GM12872 (cell line): ENCODE results near the gene SYTL4.

ENCODE experiments used
- TF ChIP-seq, protein P1 (sequence below): IDR thresholded peaks from 3 replicates; pipeline ENCODE4 v1.5.1; 2011; ENCODE audit warnings: low read depth, mild to moderate bottlenecking, low read length, moderate library complexity; ENCODE audit not compliant: insufficient read depth

SYTL4 gene

GRCh38 chrX:100674705-100675104 lies 57.2 kb downstream of the SYTL4 start:
- TF ChIP-seq, protein P1, sequence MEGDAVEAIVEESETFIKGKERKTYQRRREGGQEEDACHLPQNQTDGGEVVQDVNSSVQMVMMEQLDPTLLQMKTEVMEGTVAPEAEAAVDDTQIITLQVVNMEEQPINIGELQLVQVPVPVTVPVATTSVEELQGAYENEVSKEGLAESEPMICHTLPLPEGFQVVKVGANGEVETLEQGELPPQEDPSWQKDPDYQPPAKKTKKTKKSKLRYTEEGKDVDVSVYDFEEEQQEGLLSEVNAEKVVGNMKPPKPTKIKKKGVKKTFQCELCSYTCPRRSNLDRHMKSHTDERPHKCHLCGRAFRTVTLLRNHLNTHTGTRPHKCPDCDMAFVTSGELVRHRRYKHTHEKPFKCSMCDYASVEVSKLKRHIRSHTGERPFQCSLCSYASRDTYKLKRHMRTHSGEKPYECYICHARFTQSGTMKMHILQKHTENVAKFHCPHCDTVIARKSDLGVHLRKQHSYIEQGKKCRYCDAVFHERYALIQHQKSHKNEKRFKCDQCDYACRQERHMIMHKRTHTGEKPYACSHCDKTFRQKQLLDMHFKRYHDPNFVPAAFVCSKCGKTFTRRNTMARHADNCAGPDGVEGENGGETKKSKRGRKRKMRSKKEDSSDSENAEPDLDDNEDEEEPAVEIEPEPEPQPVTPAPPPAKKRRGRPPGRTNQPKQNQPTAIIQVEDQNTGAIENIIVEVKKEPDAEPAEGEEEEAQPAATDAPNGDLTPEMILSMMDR, result no peak

- TF ChIP-seq, protein P1, result no peak
Observed at GRCh38 chrX:100673397-100673953, 58.4 kb downstream of the SYTL4 start.

DNA sequence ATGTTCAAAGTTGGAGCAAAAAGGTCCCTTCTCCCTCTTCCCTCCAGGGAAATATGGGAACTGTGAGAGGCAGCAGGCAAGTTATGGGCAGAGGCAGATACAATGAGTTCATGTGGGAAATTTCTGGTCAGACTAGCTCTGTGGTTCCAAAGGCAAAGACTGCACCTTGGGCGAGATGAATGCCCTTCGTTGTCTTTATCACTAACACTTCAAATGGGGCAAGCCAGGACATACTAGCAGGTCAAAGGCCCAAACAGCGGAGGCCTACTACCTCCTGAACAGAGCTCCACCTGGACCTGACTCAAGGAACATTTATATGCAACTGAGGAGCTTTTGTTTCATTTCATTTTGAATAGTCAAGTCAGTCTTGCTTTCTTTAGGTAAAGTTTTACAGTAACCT lies 59.0 kb downstream of the SYTL4 start:
- TF ChIP-seq, protein P1, result no peak

- TF ChIP-seq, protein P1, result no peak
Observed at GRCh38 chrX:100663642-100664041, 68.3 kb downstream of the SYTL4 start.

DNA sequence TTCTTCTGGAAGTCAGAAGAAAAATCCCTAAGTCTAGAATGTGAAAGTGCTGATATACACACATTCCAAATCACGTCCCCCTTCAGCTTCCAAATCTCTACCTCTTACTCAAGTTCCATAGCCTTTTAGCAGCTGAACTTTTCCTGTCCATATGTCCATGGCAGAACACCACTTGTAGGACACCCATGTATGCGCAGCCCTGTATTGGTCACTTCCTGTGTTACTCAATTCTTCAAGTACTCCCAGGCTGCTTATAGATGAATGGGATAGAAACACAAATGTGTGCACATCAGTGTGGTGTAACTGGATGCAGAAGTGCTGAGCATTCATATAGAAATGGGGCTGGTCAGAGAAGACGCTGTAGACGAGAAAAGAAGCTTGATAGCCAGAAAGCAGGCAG lies 69.1 kb downstream of the SYTL4 start:
- TF ChIP-seq, protein P1, result no peak

GRCh38 chrX:100662170-100662569 lies 69.8 kb downstream of the SYTL4 start:
- TF ChIP-seq, protein P1, result no peak

GRCh38 chrX:100659431-100660137 lies 72.3 kb downstream of the SYTL4 start:
- TF ChIP-seq, protein P1, result no peak
